Activated CD4-positive, alpha-beta T cell treated with anti-CD3 and anti-CD28 coated beads, Interleukin-10, Interleukin-2, amounts not matched to agents 100 ng/mL and 50 ng/mL, durations not matched to agents 16 hours and 8 hours (primary cell): ENCODE results near the gene RAB20.
A peak's percentile ranks its signal among the peaks of the same experiment; 100 is the strongest.
"Not testable (repeated sequence)": the region's sequence is repeated elsewhere in the genome, so short reads cannot be mapped to it uniquely, and the experiment has no call there.

Experiments used
- DNase-seq: peaks from one replicate; pipeline ENCODE4 v3.0.0-alpha.2; 2020

Gene RAB20

GRCh38 chr13:110575322-110576069 lies 14.0 kb upstream of the RAB20 start:
- peak; percentile 66 for DNase-seq

GRCh38 chr13:110574161-110574560 lies 12.6 kb upstream of the RAB20 start:
- DNase-seq, result no peak

- DNase-seq, result no peak
These were observed 11.2 kb upstream of the RAB20 start for GRCh38 chr13:110572778-110573118.

GRCh38 chr13:110571896-110572777 lies 10.6 kb upstream of the RAB20 start:
- no peak for DNase-seq

- DNase-seq, result no peak
These were observed 9.4 kb upstream of the RAB20 start for GRCh38 chr13:110570886-110571285.

GRCh38 chr13:110569962-110570361 lies 8.4 kb upstream of the RAB20 start:
- not testable (repeated sequence) for DNase-seq

- no peak for DNase-seq
These were observed 7.1 kb upstream of the RAB20 start for GRCh38 chr13:110568612-110569011.

- no peak for DNase-seq
These were observed 4.6 kb upstream of the RAB20 start for GRCh38 chr13:110566171-110566570.

GRCh38 chr13:110565296-110565695 lies 3.8 kb upstream of the RAB20 start:
- DNase-seq, result no peak

GRCh38 chr13:110564472-110564985 lies 3.0 kb upstream of the RAB20 start:
- no peak for DNase-seq

GRCh38 chr13:110563463-110563774 lies 1.9 kb upstream of the RAB20 start:
- DNase-seq, result no peak

GRCh38 chr13:110562696-110563462 lies 1.4 kb upstream of the RAB20 start:
- no peak for DNase-seq

- DNase-seq, result peak; percentile 15
These were observed 595 bp upstream of the RAB20 start for GRCh38 chr13:110562036-110562597.

- peak; percentile 20 for DNase-seq
These were observed 750 bp downstream of the RAB20 start for GRCh38 chr13:110560601-110561343.

GRCh38 chr13:110559986-110560385 lies 1.5 kb downstream of the RAB20 start:
- no peak for DNase-seq

GRCh38 chr13:110559429-110559943 lies 2.0 kb downstream of the RAB20 start:
- no peak for DNase-seq

GRCh38 chr13:110557610-110558305 lies 3.8 kb downstream of the RAB20 start:
- no peak for DNase-seq

GRCh38 chr13:110557082-110557481 lies 4.4 kb downstream of the RAB20 start:
- no peak for DNase-seq

GRCh38 chr13:110556224-110556606 lies 5.3 kb downstream of the RAB20 start:
- DNase-seq, result no peak

GRCh38 chr13:110555601-110556223 lies 5.8 kb downstream of the RAB20 start:
- no peak for DNase-seq

GRCh38 chr13:110554946-110555345 lies 6.6 kb downstream of the RAB20 start:
- DNase-seq, result no peak
